ENCODE results near the gene ZNF165. TPM values are rescaled to one million over a fixed set of nuclear protein-coding genes. Genes with fewer than 3 reads are reported as not detected.
A peak's percentile ranks its signal among the peaks of the same experiment; 100 is the strongest.

The ZNF165 gene
- total and polyA plus RNA-seq, 2 of the 13 experiments (the other 11 are each of a cell fraction or from before 2014, with no cell fraction given): 0.58 to 8.6 TPM

DNA sequence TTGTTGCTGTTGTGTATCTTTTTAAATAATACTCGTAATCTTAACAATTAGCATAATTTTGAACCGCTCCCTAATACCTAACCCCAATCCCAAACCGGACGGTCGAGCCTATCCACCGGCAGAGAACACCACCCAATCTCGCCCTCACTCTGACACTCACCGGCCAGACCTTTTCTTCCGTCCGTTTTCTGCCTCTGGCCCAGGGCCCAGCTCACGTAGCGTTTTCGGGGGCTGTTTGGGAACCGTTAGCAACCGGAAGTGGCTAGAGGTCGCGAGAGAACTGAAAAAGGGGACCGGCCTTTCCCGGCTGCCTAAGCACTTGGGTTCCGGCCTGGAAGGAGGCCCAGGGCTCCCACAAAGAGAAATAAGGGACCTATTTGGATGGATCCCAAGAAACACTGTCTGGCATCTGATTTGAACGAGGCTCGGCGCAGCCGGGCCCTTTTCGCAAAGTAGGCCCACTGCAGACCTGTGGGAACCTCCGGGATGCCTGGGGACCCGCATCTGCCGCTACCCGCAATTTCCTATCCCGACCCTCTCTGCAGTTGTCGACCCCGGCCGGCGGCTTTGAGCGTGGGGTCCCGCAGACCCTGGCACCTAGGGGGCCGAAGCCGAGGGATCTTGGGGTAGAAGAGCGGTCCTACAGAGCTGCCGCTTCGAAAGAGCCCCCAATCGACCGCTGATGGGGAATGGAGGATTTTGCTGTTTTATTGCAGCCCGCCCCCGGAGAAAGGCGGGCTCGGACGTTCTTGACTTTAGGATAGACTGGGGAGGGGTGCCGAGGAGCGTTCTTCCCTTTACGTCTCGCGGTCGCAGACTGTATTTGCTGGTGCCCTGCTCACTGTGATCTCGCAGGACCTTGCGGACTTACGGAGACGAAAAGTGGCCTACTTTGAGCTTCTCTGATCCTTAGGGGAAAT lies 56.5 kb downstream of the ZNF165 start (continued):
- TF ChIP-seq SOX13 (IDR thresholded peaks at IDR 0.05) (0 out of 2 replicates have a peak, but pooled peaks have one; percentile 57), SOX13 (CRISPR knock-in tag; conservative IDR thresholded peaks at IDR 0.05 in 1 of 2, IDR thresholded peaks at IDR 0.05 in 1 of 2) (peak in 1 of 2 experiments; percentile 67; a peak in 1 of 4 replicates), ZNF274 (CRISPR knock-in tag; IDR thresholded peaks at IDR 0.05) (peak; percentile 96), ZNF790 (CRISPR knock-in tag; IDR thresholded peaks at IDR 0.05; ENCODE audit: borderline replicate concordance) (peak; percentile 90; the same call in 1 of the 2 replicates), REST (IDR thresholded peaks at IDR 0.05; ENCODE audit: borderline replicate concordance in 1 of 2, low read depth in 1 of 2, low read length in 2 of 2) (peak in 1 of 2 experiments; percentile 84; a peak in 2 of 4 replicates), HES4 (CRISPR knock-in tag; IDR thresholded peaks at IDR 0.05; ENCODE audit: borderline replicate concordance) (peak; percentile 83), KLF13 (CRISPR knock-in tag; IDR thresholded peaks at IDR 0.05) (no peak), ZNF577 (CRISPR knock-in tag; IDR thresholded peaks at IDR 0.05; ENCODE audit: borderline replicate concordance, low read depth) (no peak), ZSCAN30 (CRISPR knock-in tag; IDR thresholded peaks at IDR 0.05) (peak; percentile 51; the same call in 1 of the 2 replicates), PITX1 (CRISPR knock-in tag; IDR thresholded peaks at IDR 0.05) (peak; percentile 82), PHF20 (CRISPR knock-in tag; IDR thresholded peaks at IDR 0.05) (peak; percentile 98), KLF6 (CRISPR knock-in tag; IDR thresholded peaks at IDR 0.05) (peak; percentile 91; the same call in 1 of the 2 replicates), AGO2 (optimal IDR thresholded peaks at IDR 0.05; ENCODE audit: low read depth, low read length) (peak; percentile 85), SP2 (CRISPR knock-in tag; IDR thresholded peaks at IDR 0.05) (peak; percentile 65), ZFP82 (CRISPR knock-in tag; IDR thresholded peaks at IDR 0.05; ENCODE audit: borderline replicate concordance) (no peak), PCBP1 (IDR thresholded peaks at IDR 0.05; ENCODE audit: borderline replicate concordance, low read depth, low read length) (0 out of 2 replicates have a peak, but pooled peaks have one; percentile 83)
- TF ChIP-seq, protein P1, sequence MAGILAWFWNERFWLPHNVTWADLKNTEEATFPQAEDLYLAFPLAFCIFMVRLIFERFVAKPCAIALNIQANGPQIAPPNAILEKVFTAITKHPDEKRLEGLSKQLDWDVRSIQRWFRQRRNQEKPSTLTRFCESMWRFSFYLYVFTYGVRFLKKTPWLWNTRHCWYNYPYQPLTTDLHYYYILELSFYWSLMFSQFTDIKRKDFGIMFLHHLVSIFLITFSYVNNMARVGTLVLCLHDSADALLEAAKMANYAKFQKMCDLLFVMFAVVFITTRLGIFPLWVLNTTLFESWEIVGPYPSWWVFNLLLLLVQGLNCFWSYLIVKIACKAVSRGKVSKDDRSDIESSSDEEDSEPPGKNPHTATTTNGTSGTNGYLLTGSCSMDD (CRISPR knock-in tag; IDR thresholded peaks at IDR 0.05): no peak
- TF ChIP-seq, protein P2, sequence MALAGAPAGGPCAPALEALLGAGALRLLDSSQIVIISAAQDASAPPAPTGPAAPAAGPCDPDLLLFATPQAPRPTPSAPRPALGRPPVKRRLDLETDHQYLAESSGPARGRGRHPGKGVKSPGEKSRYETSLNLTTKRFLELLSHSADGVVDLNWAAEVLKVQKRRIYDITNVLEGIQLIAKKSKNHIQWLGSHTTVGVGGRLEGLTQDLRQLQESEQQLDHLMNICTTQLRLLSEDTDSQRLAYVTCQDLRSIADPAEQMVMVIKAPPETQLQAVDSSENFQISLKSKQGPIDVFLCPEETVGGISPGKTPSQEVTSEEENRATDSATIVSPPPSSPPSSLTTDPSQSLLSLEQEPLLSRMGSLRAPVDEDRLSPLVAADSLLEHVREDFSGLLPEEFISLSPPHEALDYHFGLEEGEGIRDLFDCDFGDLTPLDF (CRISPR knock-in tag; IDR thresholded peaks at IDR 0.05): peak; percentile 71
- TF ChIP-seq, protein P3, sequence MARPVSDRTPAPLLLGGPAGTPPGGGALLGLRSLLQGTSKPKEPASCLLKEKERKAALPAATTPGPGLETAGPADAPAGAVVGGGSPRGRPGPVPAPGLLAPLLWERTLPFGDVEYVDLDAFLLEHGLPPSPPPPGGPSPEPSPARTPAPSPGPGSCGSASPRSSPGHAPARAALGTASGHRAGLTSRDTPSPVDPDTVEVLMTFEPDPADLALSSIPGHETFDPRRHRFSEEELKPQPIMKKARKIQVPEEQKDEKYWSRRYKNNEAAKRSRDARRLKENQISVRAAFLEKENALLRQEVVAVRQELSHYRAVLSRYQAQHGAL (CRISPR knock-in tag; IDR thresholded peaks at IDR 0.05; ENCODE audit: not compliant biosample characterization): no peak
- TF ChIP-seq, protein P4, sequence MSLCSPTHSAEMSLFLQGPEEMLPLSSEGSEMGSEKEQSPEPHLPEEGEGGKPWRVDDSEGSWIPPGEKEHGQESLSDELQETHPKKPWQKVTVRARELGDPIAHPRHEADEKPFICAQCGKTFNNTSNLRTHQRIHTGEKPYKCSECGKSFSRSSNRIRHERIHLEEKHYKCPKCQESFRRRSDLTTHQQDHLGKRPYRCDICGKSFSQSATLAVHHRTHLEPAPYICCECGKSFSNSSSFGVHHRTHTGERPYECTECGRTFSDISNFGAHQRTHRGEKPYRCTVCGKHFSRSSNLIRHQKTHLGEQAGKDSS (CRISPR knock-in tag; IDR thresholded peaks at IDR 0.05; ENCODE audit: borderline replicate concordance, low read depth): no peak; the same call in 1 of the 2 replicates

Data from HepG2 (cell line).